HG02840 (cell line): Measurements from ENCODE around the gene LGR4.
"Not testable (repeated sequence)": the region's sequence is repeated elsewhere in the genome, so short reads cannot be mapped to it uniquely, and the experiment has no call there.

ENCODE experiments used
- ATAC-seq: cut with Tn5 transposase; IDR thresholded peaks from one replicate; pipeline ENCODE4 v1.9.1; 2021; ENCODE audit warnings: mild to moderate bottlenecking, moderate library complexity, moderate number of reproducible peaks; ENCODE audit not compliant: unreplicated experiment, low FRiP score

LGR4 gene

GRCh38 chr11:27462543-27462942, 10.0 kb downstream of the LGR4 start:
- ATAC-seq: no peak

- no peak for ATAC-seq
Observed at GRCh38 chr11:27460158-27460978, 12.2 kb downstream of the LGR4 start.

DNA sequence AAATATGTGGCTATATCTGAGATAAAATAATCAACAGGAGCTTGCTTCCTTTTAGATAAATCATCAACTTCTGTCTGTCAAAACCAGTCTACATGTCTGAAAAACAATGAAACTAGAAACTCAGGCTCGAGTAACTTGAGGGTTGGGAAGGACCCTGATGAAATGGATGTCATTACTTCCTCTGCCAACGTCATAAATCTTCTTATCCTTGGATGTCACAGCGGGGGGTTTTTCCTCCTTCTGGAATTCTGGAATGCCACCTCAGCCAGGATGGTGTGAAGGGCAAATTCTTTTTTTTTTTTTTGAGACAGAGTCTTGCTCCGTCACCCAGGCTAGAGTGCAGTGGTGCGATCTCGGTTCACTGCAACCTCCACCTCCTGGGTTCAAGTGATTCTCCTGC, 13.4 kb downstream of the LGR4 start:
- ATAC-seq: no peak

DNA sequence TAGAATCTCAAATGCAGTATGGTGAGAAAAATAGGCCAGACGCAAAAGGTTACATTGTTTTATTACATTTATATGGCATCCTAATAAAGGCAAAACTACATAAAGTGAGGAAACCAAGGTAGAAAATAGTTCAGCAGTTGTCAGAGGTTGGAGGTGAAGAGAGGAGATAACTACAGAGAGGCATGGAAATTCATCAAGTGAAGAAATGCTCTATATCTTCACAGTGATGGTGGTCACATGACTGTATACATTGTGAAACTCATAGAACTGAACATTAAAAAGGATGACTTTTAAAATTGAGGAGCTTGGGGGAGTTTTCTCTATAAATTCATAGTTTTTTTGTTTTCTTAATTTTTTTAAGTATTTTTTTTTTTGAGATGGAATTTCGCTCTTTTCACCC, 14.4 kb downstream of the LGR4 start:
- ATAC-seq: no peak

DNA sequence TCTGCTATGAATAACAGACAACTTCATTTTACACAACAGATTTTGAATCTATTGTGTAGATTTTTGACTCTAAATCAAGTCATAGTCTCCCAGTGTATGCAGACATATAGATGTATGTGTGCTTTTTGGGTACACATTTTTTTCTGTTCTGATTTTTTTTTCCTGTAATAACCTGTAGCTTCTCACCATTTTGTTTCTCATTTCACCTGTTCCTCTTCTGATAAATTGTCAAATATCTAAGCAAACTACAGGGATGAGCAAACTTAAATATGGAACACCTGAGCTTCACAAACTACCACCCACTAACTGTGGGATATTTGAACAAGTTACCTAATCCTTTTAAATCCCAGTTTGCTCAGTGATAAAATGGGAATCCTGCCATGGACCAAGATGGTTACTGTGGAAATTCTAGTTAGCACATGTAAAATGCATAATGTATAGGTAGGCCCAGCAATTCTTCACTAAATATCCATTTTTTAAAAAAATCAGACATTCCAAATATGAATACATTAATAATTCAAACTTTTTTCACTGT, 15.7 kb downstream of the LGR4 start:
- ATAC-seq: no peak

- ATAC-seq: no peak
Observed at GRCh38 chr11:27456140-27456794, 16.3 kb downstream of the LGR4 start.

DNA sequence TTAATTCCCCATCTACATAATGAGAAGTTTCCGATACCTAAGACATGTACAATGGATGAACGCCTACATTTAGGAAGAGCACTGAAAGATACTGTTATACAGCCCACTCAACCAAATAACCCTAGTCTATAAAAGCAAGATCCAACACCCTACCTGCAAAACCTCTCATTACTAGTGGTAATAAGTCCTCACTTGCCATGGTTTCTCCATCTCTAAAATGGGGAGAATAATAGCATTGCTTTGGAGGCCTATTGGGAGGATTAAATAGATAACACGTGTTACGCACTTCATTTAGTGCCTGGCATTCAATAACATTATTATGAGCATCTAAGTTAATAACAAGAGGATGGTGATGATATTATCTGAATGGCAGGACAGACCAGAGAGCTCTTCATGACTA, 16.9 kb downstream of the LGR4 start:
- no peak for ATAC-seq

- ATAC-seq: no peak
Observed at GRCh38 chr11:27453701-27454100, 18.9 kb downstream of the LGR4 start.

- ATAC-seq: no peak
Observed at GRCh38 chr11:27452147-27452546, 20.4 kb downstream of the LGR4 start.

- no peak for ATAC-seq
Observed at GRCh38 chr11:27451244-27451965, 21.2 kb downstream of the LGR4 start.

GRCh38 chr11:27448184-27448540, 24.4 kb downstream of the LGR4 start:
- ATAC-seq: not testable (repeated sequence)

- ATAC-seq: no peak
Observed at GRCh38 chr11:27447288-27448183, 25.1 kb downstream of the LGR4 start.

- no peak for ATAC-seq
Observed at GRCh38 chr11:27445625-27446024, 27.0 kb downstream of the LGR4 start.

GRCh38 chr11:27444801-27445215, 27.8 kb downstream of the LGR4 start:
- ATAC-seq: no peak

GRCh38 chr11:27443746-27444507, 28.7 kb downstream of the LGR4 start:
- no peak for ATAC-seq

DNA sequence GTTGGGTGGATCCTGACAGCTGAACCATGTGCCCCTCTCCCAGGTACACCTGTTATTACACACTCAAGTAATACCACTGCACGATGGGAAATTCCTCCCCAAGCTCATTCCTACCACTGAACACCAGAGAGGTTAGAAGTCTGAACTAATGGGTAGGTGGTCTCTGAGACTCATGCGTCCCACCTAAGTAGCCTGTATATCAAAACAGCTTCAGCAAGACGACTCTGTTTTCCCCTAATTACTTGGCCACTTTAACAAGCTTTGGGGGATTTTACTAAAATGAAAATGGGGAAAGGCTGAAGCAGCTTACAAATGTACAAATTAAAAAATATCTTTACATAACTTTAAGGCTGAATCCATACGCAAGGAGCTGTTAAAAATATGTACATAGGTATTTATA, 29.4 kb downstream of the LGR4 start:
- no peak for ATAC-seq

DNA sequence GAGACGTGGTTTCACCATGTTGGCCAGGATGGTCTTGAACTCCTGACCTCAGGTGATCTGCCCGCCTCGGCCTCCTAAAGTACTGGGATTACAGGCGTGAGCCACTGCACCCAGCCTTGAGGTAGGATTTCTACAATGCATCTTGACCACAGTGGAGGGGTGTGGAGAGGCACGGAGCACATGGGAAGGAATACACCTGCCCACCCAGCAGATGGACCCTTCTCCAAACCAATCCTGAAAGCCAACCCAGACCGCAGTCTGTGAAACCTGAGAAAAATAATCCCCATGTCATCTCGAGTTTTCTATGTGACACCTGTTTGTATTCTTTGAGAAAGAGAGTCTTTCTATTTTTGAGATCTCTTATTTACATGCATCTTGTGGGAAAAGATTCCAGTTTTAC, 32.5 kb downstream of the LGR4 start:
- no peak for ATAC-seq

GRCh38 chr11:27438595-27438981, 34.0 kb downstream of the LGR4 start:
- no peak for ATAC-seq

- ATAC-seq: no peak
Observed at GRCh38 chr11:27437829-27438594, 34.6 kb downstream of the LGR4 start.
